ENCODE data around the gene JUP.

The JUP gene

GRCh38 chr17:41725134-41725533 lies 61.4 kb downstream of the JUP start:
- in situ Hi-C loops (cut with MboI; ENCODE audit: low sequenced_read_pairs) = no loop called here
- Histone ChIP-seq H3K9me3 (no peaks in the 10 kb centered on the region), H3K36me3 (replicated peaks) (no peaks in the 10 kb centered on the region), H3K27me3 (ENCODE audit: low read depth) (no peaks in the 10 kb centered on the region), H3K4me3 (no peak overlapping the region), H3K4me1 (no peaks in the 10 kb centered on the region)
- DNase-seq (ENCODE audit: low spot score in 2 of 2) = no peak

- DNase-seq (ENCODE audit: low spot score in 2 of 2) = no peak
- no peaks in the 10 kb centered on the region for H3K4me1 ChIP-seq
- no peaks in the 10 kb centered on the region for H3K36me3 ChIP-seq (replicated peaks)
- H3K9me3 ChIP-seq = no peaks in the 10 kb centered on the region
- no peak overlapping the region for H3K4me3 ChIP-seq
- no peaks in the 10 kb centered on the region for H3K27me3 ChIP-seq (ENCODE audit: low read depth)
- in situ Hi-C loops (cut with MboI; ENCODE audit: low sequenced_read_pairs) = no loop called here
These were observed 61.9 kb downstream of the JUP start for GRCh38 chr17:41724476-41725050.

- H3K4me3 ChIP-seq = no peak overlapping the region
These were observed 62.6 kb downstream of the JUP start for GRCh38 chr17:41723801-41724475.

DNA sequence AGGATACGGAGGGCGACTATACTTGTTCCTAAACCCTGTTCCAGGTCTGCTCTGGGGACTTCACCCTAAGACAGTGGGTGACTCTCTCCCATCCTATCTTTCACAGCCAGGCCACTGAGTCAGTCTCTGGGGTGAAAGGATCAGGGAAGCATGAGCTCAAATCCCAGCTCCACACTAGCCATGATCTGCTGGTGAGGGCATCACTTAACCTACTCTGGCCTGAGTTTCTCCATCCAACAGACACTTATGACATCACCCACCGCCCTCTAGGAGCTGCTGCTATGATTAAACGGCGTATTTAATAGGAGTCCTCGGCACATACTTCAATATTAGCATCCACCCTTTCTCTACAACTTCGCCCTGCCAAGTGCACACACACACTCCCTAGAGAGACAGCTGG lies 64.3 kb downstream of the JUP start:
- H3K4me3 ChIP-seq = no peak overlapping the region
- no peaks in the 10 kb centered on the region for H3K9me3 ChIP-seq
- DNase-seq (ENCODE audit: low spot score in 2 of 2) = no peak
- H3K36me3 ChIP-seq (replicated peaks) = no peaks in the 10 kb centered on the region
- in situ Hi-C loops (cut with MboI; ENCODE audit: low sequenced_read_pairs) = no loop called here
- H3K4me1 ChIP-seq = peaks cover 3% of the 10 kb centered on the region
- H3K27me3 ChIP-seq (ENCODE audit: low read depth) = no peaks in the 10 kb centered on the region

More at GRCh38 chr17:41723801-41724475, 62.6 kb downstream of the JUP start:
- no peaks in the 10 kb centered on the region for H3K27me3 ChIP-seq (ENCODE audit: low read depth)
- H3K36me3 ChIP-seq (replicated peaks) = no peaks in the 10 kb centered on the region
- DNase-seq (ENCODE audit: low spot score in 2 of 2) = no peak
- in situ Hi-C loops (cut with MboI; ENCODE audit: low sequenced_read_pairs) = no loop called here
- no peaks in the 10 kb centered on the region for H3K4me1 ChIP-seq
- H3K9me3 ChIP-seq = no peaks in the 10 kb centered on the region

DNA sequence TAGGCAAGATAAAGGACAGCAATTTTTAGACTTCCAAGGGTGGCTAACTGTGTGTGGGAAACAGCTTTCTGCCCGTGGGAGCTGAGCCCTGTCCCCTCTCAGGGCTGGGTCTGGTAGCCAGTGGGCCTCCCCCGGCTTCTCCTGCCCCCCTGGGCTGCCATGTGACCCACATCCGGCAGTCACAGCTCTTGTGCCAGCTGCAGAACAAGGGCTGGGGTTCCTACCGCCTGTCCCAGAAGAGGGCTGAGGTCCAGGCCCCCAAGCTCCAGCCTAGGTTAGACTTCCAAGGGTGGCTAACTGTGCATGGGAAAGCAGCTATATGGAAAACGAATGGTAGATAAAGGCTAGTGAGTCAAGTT lies 68.2 kb downstream of the JUP start:
- in situ Hi-C loops (cut with MboI; ENCODE audit: low sequenced_read_pairs) = no loop called here
- Histone ChIP-seq H3K4me3 (no peak overlapping the region), H3K36me3 (replicated peaks) (no peaks in the 10 kb centered on the region), H3K9me3 (no peaks in the 10 kb centered on the region), H3K27me3 (ENCODE audit: low read depth) (no peaks in the 10 kb centered on the region), H3K4me1 (peaks cover 3% of the 10 kb centered on the region)
- no peak for DNase-seq (ENCODE audit: low spot score in 2 of 2)

DNA sequence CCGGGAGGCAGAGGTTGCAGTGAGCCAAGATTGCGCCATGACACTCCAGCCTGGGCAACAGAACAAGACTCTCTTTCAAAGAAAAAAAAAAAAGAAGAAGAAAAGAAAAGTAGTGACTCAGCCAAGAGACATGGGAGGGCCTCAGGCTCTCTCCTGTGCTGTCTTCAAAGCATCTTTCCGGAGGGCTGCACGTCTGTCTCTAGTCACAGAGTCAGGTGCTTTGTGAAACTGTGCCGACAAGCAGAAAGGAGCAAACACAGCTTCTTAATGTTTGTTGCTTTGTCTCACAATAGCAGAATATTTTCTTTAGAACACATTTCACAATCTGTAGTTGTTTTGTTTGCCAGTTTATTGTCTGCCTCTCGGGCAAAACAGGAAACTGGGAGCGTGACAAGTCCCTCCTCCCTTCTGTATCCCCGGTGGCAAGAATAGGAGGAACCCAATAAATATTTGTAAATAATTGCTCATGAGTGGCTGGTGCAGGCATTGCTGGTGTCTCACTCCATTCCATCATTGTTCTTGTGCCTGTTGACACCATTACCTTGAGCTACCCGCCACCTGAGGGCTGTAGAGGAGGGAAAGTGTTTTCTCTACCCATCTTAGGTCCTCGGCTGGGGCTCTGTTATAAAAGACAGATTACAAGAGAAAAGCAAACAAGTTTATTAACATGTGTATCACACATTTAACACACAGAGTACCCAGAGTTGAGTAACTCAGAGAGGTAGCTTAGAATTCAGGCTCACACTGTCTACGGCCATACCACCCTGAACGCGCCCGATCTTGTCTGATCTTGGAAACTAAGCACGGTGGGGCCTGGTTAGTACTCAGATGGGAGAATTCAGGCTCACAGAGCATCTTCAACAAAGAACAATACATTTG lies 68.9 kb downstream of the JUP start:
- Histone ChIP-seq H3K27me3 (ENCODE audit: low read depth) (no peaks in the 10 kb centered on the region), H3K9me3 (no peaks in the 10 kb centered on the region), H3K4me3 (no peak overlapping the region), H3K4me1 (peaks cover 3% of the 10 kb centered on the region), H3K36me3 (replicated peaks) (no peaks in the 10 kb centered on the region)
- DNase-seq (ENCODE audit: low spot score in 2 of 2) = no peak
- in situ Hi-C loops (cut with MboI; ENCODE audit: low sequenced_read_pairs) = no loop called here

DNA sequence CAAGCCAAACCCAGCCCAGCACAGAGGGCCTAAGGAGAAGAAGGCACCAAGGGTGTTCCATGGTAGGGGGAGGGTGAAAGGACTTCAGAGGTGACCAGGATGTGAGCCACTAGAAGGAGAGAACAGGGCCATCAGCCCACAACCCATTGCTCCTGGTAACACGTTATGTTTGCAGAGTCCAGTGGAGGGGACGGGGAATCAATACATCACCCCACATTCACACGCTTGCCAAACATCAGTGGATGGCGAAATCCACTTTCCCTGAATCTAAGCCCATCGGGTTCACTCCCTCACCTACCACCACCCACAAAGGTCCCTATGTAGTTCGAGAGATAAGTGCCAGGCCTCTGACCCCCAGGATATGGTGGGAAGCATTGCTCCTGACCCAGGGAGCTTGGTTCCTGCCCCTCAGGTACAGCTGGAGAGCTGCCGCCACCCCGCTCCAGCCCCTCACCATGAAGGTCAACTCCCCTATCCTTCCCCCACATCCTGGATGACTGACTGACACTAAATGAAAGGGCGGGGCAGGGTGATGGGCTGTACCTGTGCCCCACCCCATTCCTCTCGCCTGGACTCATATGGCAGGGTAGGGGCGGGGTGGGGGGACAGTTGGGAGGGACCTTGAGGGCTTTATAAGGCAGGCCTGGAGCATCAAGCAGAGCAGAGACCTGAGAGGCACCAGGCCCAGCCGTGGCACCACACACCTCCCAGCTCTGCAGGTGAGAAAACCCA lies 74.7 kb downstream of the JUP start, which contains the start of gene GAST:
Gene GAST (plus strand): TSS at position 663 of the 732 bp plus-strand sequence. CDS start 3,106 bp downstream, outside the sequence.
- in situ Hi-C loops (cut with MboI; ENCODE audit: low sequenced_read_pairs) = no loop called here
- no peaks in the 10 kb centered on the region for H3K36me3 ChIP-seq (replicated peaks)
- H3K27me3 ChIP-seq (ENCODE audit: low read depth) = no peaks in the 10 kb centered on the region
- H3K4me1 ChIP-seq = no peaks in the 10 kb centered on the region; the same call in 1 of the 2 replicates
- no peak within 1 kb of the TSS for H3K4me3 ChIP-seq
- no peak for DNase-seq (ENCODE audit: low spot score in 2 of 2)
- no peaks in the 10 kb centered on the region for H3K9me3 ChIP-seq

DNA sequence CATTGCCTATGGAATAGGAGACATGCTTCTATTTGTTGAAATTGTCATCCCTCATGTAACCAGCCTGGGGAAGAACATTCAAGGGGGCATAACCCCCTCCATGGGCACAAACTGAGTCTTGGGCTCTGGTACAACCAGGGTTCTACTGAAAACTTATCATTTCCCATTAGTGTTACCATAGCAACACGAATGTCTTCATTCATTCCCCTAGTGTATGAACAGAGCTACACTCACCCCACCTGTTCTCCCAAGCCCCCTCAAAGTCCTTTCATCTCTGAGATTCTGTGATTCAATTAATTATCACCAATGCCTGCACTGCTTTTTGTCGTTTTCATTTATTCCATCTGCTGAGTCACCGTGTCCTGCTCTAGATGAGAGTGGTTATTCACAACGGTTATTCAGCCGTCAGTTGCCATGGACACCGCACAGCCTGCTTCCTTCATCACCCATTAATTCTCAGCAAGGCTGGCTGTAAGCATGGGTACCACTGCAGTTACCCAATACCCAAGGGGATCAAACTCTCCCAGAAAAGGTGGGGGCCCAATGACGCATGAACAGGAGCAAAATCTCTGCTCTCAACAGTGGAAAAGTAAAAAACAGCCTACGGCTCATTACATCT lies 75.9 kb downstream of the JUP start:
- Histone ChIP-seq H3K9me3 (no peaks in the 10 kb centered on the region), H3K36me3 (replicated peaks) (no peaks in the 10 kb centered on the region), H3K4me3 (no peak overlapping the region), H3K27me3 (ENCODE audit: low read depth) (no peaks in the 10 kb centered on the region), H3K4me1 (peaks cover 6% of the 10 kb centered on the region)
- peak in 1 of 2 experiments; percentile 48 for DNase-seq (ENCODE audit: low spot score in 2 of 2)
- in situ Hi-C loops (cut with MboI; ENCODE audit: low sequenced_read_pairs) = no loop called here

DNA sequence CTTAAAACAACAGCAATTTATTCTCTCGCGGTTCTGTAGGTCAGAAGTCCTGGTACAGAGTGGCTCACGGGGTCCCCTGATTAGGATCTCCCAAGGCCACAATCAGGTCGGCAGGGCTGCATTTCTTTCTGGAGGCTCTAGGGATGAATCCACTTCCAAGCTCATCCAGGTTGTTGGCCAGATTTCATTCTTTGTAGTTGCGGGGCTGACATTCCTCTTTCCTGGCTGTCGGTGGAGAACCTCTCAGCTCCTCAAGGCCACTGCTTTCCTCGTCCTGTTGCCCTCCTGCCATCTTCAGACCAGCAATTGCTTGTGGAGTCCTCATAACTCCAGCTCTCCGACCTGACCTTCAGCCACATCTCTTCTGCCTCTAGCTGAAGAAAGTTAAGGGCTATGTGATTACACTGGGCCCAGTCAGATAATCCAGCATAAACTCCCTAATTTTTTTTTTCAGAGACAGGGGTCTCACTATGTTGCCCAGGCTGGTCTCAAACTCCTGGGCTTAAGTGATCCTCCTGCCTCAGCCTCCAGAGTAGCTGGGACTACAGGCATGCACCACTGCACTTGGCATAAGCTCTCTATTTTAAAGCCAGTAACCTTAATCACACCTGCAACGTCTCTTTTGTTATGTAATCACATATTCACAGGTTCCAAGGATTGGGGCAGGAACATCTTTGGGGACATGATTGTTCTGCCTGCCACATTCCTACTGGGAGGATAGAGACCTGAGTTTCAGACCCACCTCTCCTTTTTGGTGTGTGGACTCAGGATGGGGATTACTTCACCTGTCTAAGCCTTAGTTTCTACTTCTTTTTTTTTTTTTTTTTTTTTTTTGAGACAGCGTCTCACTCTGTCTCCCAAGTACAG lies 78.5 kb downstream of the JUP start:
- no peaks in the 10 kb centered on the region for H3K27me3 ChIP-seq (ENCODE audit: low read depth)
- no peak for DNase-seq (ENCODE audit: low spot score in 2 of 2)
- H3K36me3 ChIP-seq (replicated peaks) = no peaks in the 10 kb centered on the region
- in situ Hi-C loops (cut with MboI; ENCODE audit: low sequenced_read_pairs) = no loop called here
- H3K4me3 ChIP-seq = no peak overlapping the region
- H3K9me3 ChIP-seq = no peaks in the 10 kb centered on the region
- peaks cover 14% of the 10 kb centered on the region for H3K4me1 ChIP-seq

DNA sequence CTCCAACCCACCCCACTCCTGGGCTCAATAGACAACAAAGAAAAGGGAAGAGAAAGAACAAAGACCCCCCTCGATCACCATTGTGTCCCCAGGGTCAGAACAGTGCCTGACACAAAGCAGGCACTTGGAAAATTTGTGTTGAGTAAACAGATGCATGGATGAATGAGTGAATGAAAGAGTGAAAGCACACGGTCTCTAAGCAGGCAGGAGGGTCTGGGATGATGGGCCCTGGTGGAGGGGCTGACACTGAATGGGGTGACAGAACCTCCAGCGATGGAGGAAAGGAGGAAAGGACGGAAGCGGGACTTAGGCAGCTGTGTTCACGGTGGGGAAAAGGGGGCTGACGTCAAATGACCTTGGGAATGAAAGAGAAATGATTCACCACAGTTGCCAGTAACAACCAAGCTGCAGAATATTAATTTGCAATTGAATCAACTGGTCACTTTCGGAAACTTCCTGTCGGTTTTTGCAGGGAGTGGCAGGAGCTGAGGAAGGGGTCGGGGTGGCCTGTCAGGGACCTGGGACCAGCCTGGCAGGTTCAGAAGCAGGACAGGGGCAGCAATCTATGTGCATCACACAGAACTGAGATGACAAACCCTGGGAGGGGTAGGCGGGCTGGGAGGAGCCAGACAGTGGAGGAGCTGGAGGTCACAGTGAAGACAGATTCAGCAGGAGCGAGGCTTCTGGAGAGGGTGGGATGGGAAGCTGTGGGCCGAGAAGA lies 81.1 kb downstream of the JUP start:
- H3K36me3 ChIP-seq (replicated peaks) = no peaks in the 10 kb centered on the region
- H3K27me3 ChIP-seq (ENCODE audit: low read depth) = no peaks in the 10 kb centered on the region
- no peak overlapping the region for H3K4me3 ChIP-seq
- DNase-seq (ENCODE audit: low spot score in 2 of 2) = peak; percentile 63 to 64
- no peaks in the 10 kb centered on the region for H3K9me3 ChIP-seq
- in situ Hi-C loops (cut with MboI; ENCODE audit: low sequenced_read_pairs) = no loop called here
- H3K4me1 ChIP-seq = peaks cover 14% of the 10 kb centered on the region
